ENCODE measurements around the gene ZNF773. TPM values are rescaled to one million over a fixed set of nuclear protein-coding genes. Genes with fewer than 3 reads are reported as not detected.

The ZNF773 gene
- total and polyA plus RNA-seq, 4 donors, result 1.4 to 7.4 (median 4.5) TPM

DNA sequence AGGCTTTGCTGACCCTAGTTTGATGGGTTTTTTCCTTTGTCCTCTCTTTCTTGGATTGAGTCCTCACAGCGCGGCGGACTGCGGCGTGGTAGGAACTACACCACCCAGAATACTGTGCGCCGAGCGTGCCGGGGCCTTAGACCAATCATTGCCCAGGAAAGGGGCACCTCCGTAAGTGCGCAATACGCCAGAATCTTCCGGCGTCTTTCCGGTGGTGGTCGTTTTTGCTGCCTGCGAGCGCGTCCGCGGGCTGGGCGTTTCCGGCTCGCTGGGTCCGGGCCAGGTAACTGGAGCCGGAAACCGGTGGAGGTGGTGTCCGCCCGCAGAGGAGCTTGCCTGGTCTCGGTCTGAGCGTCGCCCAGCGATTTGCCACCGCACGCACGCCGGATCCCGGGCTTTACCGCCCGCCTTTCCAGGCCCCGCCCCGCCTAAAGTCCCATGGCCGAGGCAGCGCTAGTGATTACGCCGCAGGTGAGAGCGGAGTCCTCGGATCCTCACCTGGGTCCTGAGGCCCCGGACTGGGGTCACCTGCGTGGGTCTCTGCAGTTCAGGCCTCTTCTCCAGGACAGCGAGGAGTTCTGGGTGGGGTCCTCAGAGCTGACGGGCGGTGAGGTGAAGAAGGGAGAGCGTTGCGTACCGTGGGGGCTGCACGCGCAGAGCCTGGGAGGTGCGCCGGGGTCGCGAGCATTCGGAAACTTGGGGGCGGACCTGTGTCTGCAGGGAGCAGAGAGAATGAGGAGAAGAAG is 27.6 kb downstream of the ZNF773 start, which contains the start of gene ZNF549:
TSS of gene ZNF549 (plus strand) at position 221 of the 746 bp plus-strand sequence. CDS start at position 439, 218 bp downstream.
- Histone ChIP-seq H3K9me3 (ENCODE audit: control insufficient read depth in 4 of 4, low read length in 3 of 4) (peaks cover 12 to 60% (median 26%) of the 10 kb centered on the region in 4 donors), H3K4me1 (ENCODE audit: control insufficient read depth in 4 of 4, insufficient read depth in 4 of 4, low read length in 3 of 4) (peaks cover 2 to 8% (median 6%) of the 10 kb centered on the region in 4 donors), H3K27ac (ENCODE audit: low read depth in 1 of 2, low read length in 2 of 2) (peak within 1 kb of the TSS; percentile 28 to 68), H3K27me3 (ENCODE audit: control insufficient read depth in 4 of 4, insufficient read depth in 4 of 4, low read length in 3 of 4) (peaks cover 0 to 3% (median 0%) of the 10 kb centered on the region in 4 donors), H3K4me3 (ENCODE audit: low read depth in 1 of 3, low read length in 3 of 3) (peak within 1 kb of the TSS; percentile 50 to 83 (median 67)), H3K9ac (ENCODE audit: low read depth in 1 of 2, low read length in 2 of 2) (peak within 1 kb of the TSS in 1 of 2 donors; percentile 4), H3K36me3 (ENCODE audit: control insufficient read depth in 4 of 4, insufficient read depth in 3 of 4, low read depth in 1 of 4, low read length in 3 of 4) (peaks cover 0 to 10% (median 2%) of the 10 kb centered on the region in 4 donors)
- peak; percentile 85 for DNase-seq (ENCODE audit: low spot score)
- WGBS, result 2% methylated on average over 64 of the region's 64 CpGs
- TF ChIP-seq, protein P1, sequence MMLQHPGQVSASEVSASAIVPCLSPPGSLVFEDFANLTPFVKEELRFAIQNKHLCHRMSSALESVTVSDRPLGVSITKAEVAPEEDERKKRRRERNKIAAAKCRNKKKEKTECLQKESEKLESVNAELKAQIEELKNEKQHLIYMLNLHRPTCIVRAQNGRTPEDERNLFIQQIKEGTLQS (IDR thresholded peaks at IDR 0.05), result no peak
- peak; percentile 40 for TF ChIP-seq SP1 (IDR thresholded peaks at IDR 0.05)
- TF ChIP-seq RXRA (IDR thresholded peaks at IDR 0.05), result no peak
- TF ChIP-seq YY1 (IDR thresholded peaks at IDR 0.05), result peak; percentile 64
- TF ChIP-seq, protein P2, sequence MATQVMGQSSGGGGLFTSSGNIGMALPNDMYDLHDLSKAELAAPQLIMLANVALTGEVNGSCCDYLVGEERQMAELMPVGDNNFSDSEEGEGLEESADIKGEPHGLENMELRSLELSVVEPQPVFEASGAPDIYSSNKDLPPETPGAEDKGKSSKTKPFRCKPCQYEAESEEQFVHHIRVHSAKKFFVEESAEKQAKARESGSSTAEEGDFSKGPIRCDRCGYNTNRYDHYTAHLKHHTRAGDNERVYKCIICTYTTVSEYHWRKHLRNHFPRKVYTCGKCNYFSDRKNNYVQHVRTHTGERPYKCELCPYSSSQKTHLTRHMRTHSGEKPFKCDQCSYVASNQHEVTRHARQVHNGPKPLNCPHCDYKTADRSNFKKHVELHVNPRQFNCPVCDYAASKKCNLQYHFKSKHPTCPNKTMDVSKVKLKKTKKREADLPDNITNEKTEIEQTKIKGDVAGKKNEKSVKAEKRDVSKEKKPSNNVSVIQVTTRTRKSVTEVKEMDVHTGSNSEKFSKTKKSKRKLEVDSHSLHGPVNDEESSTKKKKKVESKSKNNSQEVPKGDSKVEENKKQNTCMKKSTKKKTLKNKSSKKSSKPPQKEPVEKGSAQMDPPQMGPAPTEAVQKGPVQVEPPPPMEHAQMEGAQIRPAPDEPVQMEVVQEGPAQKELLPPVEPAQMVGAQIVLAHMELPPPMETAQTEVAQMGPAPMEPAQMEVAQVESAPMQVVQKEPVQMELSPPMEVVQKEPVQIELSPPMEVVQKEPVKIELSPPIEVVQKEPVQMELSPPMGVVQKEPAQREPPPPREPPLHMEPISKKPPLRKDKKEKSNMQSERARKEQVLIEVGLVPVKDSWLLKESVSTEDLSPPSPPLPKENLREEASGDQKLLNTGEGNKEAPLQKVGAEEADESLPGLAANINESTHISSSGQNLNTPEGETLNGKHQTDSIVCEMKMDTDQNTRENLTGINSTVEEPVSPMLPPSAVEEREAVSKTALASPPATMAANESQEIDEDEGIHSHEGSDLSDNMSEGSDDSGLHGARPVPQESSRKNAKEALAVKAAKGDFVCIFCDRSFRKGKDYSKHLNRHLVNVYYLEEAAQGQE (IDR thresholded peaks at IDR 0.05), result no peak
- TF ChIP-seq EGR1 (IDR thresholded peaks at IDR 0.05; ENCODE audit: low read depth in 2 of 2), result peak in 1 of 2 donors; percentile 58
- no peak for TF ChIP-seq FOXA2 (IDR thresholded peaks at IDR 0.05)
- TF ChIP-seq, protein P3, sequence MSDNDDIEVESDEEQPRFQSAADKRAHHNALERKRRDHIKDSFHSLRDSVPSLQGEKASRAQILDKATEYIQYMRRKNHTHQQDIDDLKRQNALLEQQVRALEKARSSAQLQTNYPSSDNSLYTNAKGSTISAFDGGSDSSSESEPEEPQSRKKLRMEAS (IDR thresholded peaks at IDR 0.05), result peak; percentile 67
- peak; percentile 91 to 97 for TF ChIP-seq GABPA (IDR thresholded peaks at IDR 0.05 in 1 of 2, conservative IDR thresholded peaks at IDR 0.05 in 1 of 2)
- TF ChIP-seq RAD21 (IDR thresholded peaks at IDR 0.05), result peak in 1 of 2 donors; percentile 40
- no peak for TF ChIP-seq TAF1 (conservative IDR thresholded peaks at IDR 0.05)
- no peak for TF ChIP-seq HNF4A (conservative IDR thresholded peaks at IDR 0.05)
- TF ChIP-seq, protein P4, sequence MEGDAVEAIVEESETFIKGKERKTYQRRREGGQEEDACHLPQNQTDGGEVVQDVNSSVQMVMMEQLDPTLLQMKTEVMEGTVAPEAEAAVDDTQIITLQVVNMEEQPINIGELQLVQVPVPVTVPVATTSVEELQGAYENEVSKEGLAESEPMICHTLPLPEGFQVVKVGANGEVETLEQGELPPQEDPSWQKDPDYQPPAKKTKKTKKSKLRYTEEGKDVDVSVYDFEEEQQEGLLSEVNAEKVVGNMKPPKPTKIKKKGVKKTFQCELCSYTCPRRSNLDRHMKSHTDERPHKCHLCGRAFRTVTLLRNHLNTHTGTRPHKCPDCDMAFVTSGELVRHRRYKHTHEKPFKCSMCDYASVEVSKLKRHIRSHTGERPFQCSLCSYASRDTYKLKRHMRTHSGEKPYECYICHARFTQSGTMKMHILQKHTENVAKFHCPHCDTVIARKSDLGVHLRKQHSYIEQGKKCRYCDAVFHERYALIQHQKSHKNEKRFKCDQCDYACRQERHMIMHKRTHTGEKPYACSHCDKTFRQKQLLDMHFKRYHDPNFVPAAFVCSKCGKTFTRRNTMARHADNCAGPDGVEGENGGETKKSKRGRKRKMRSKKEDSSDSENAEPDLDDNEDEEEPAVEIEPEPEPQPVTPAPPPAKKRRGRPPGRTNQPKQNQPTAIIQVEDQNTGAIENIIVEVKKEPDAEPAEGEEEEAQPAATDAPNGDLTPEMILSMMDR (IDR thresholded peaks at IDR 0.05; ENCODE audit: low read depth, low read length, missing input control), result no peak
- TF ChIP-seq NR2F2 (IDR thresholded peaks at IDR 0.05), result no peak
- no peak for TF ChIP-seq JUND (IDR thresholded peaks at IDR 0.05)
- TF ChIP-seq, protein P5, sequence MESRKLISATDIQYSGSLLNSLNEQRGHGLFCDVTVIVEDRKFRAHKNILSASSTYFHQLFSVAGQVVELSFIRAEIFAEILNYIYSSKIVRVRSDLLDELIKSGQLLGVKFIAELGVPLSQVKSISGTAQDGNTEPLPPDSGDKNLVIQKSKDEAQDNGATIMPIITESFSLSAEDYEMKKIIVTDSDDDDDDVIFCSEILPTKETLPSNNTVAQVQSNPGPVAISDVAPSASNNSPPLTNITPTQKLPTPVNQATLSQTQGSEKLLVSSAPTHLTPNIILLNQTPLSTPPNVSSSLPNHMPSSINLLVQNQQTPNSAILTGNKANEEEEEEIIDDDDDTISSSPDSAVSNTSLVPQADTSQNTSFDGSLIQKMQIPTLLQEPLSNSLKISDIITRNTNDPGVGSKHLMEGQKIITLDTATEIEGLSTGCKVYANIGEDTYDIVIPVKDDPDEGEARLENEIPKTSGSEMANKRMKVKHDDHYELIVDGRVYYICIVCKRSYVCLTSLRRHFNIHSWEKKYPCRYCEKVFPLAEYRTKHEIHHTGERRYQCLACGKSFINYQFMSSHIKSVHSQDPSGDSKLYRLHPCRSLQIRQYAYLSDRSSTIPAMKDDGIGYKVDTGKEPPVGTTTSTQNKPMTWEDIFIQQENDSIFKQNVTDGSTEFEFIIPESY (IDR thresholded peaks at IDR 0.05), result peak; percentile 43
- TF ChIP-seq HNF4G (IDR thresholded peaks at IDR 0.05), result no peak
- no peak for TF ChIP-seq FOXA1 (IDR thresholded peaks at IDR 0.05)

All from liver (tissue), 9 donors.